ENCODE data around the gene JMJD7. TPM values are rescaled to one million over a fixed set of nuclear protein-coding genes. Genes with fewer than 3 reads are reported as not detected.

Gene JMJD7
- total and polyA plus RNA-seq, 9 of the 15 experiments (the other 6 are each of a cell fraction or from before 2014, with no cell fraction given), result 1.2 to 13.9 (median 6.1) TPM

- intact Hi-C loops (cut with micrococcal nuclease) (no loop called here), in situ Hi-C loops (cut with MboI) (no loop called here)
- H3K27ac ChIP-seq (ENCODE audit: extremely low read depth, low read depth, low read length), result no peak overlapping the region
- TF ChIP-seq ZBTB40 (IDR thresholded peaks at IDR 0.05) (no peak), ZBTB40 (CRISPR knock-in tag; IDR thresholded peaks at IDR 0.05) (0 out of 2 replicates have a peak, but pooled peaks have one; percentile 25), CHD2 (IDR thresholded peaks at IDR 0.05; ENCODE audit: low read depth, low read length) (no peak)
- TF ChIP-seq, protein P1, sequence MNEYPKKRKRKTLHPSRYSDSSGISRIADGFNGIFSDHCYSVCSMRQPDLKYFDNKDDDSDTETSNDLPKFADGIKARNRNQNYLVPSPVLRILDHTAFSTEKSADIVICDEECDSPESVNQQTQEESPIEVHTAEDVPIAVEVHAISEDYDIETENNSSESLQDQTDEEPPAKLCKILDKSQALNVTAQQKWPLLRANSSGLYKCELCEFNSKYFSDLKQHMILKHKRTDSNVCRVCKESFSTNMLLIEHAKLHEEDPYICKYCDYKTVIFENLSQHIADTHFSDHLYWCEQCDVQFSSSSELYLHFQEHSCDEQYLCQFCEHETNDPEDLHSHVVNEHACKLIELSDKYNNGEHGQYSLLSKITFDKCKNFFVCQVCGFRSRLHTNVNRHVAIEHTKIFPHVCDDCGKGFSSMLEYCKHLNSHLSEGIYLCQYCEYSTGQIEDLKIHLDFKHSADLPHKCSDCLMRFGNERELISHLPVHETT (CRISPR knock-in tag; conservative IDR thresholded peaks at IDR 0.05 in 1 of 2, IDR thresholded peaks at IDR 0.05 in 1 of 2), result no peak
- ChIA-PET CTCF (ENCODE audit: low intra/inter-chr PET ratio) (no interaction called here), POLR2A (interaction anchor here (0.6 to 1.0 kb wide), 2 partner anchors 10 to 925 kb away, joined by 3 read pairs; no protein-coding TSS in a partner anchor)
- 0 out of 4 replicates have a peak overlapping the region, but pooled peaks of 1 of the 2 experiments have one; percentile 70 for H3K9ac ChIP-seq (ENCODE audit: insufficient read depth in 1 of 2, low read depth in 2 of 2, low read length in 2 of 2)
- FAIRE-seq (no peak), ATAC-seq (no peak; the same call in 2 of the 3 replicates), DNase-seq (ENCODE audit: extremely low read depth in 1 of 4, low spot score in 3 of 4) (no peak)
- 11% methylated on average over 10 of the region's 10 CpGs for WGBS (ENCODE audit: insufficient coverage, low coverage, missing lambda C conversion rate)
- H2AFZ ChIP-seq (ENCODE audit: low read depth, low read length), result 0 out of 2 replicates have a peak overlapping the region, but pooled peaks have one; percentile 38
- no peak overlapping the region for H3K4me3 ChIP-seq
- no peaks in the 10 kb centered on the region for H3K9me1 ChIP-seq (ENCODE audit: control insufficient read depth, insufficient read depth, low read length)
- H3K4me1 ChIP-seq (replicated peaks in 1 of 2; ENCODE audit: control insufficient read depth in 2 of 2, insufficient read depth in 2 of 2, low read length in 2 of 2), result peaks cover 2 to 41% of the 10 kb centered on the region in 2 experiments; a peak in 3 of 5 replicates
- no peaks in the 10 kb centered on the region for H3K9me3 ChIP-seq (replicated peaks; ENCODE audit: control insufficient read depth, insufficient read depth, low read depth, low read length)
- no TSS peak for BruUV-seq (replicated peaks)
- H4K20me1 ChIP-seq (replicated peaks; ENCODE audit: control insufficient read depth, insufficient read depth, low read length), result peaks cover 9% of the 10 kb centered on the region; the same call in 1 of the 2 replicates
- H3K36me3 ChIP-seq (ENCODE audit: control insufficient read depth, insufficient read depth, low read length), result no peaks in the 10 kb centered on the region
- no peaks in the 10 kb centered on the region for H3K79me2 ChIP-seq (ENCODE audit: control insufficient read depth, insufficient read depth, low read length)
- no peak overlapping the region for H3K4me2 ChIP-seq (ENCODE audit: insufficient read depth, low read length)
- H3K27me3 ChIP-seq (ENCODE audit: control insufficient read depth in 2 of 2, insufficient read depth in 2 of 2, low read length in 2 of 2), result peaks cover 30 to 80% of the 10 kb centered on the region in 2 experiments; a peak in 4 of 5 replicates
Measured at GRCh38 chr15:41881550-41881919, 53.6 kb downstream of the JMJD7 start.
